Right atrium auricular region (tissue), 2 donors: ENCODE data around the gene PHF5A. TPM values are rescaled to one million over a fixed set of nuclear protein-coding genes. Genes with fewer than 3 reads are reported as not detected.

ENCODE experiments used
- DNase-seq: peaks from one replicate; pipeline ENCODE4 v3.0.0-alpha.2; 2019; ENCODE audit warnings: low spot score
- H3K27ac ChIP-seq, 2 donors: fragments of 200-600 bp; sonication (generic); 1 replicate in 1 of 2; 2 replicates in 1 of 2; pipeline ENCODE4 v1.5.1; 2016 to 2019
- H3K27me3 ChIP-seq, 2 donors: fragments of 200-600 bp; sonication (generic); one replicate each; pipeline versions ENCODE4 v1.5.1 to v1.6.0; 2017 to 2019
- H3K36me3 ChIP-seq: fragments of 200-600 bp; sonication (generic); one replicate; pipeline ENCODE4 v1.5.1; 2016
- H3K4me1 ChIP-seq, 2 donors: fragments of 200-600 bp; sonication (generic); one replicate each; pipeline versions ENCODE4 v1.5.1 to v1.6.0; 2017 to 2019
- H3K4me3 ChIP-seq, 2 donors: fragments of 200-600 bp; sonication (generic); 1 replicate in 1 of 2; 2 replicates in 1 of 2; pipeline ENCODE4 v1.5.1; 2017 to 2019; ENCODE audit warnings: mild to moderate bottlenecking in 1 of 2, moderate library complexity in 1 of 2
- H3K9me3 ChIP-seq, 2 donors: fragments of 200-600 bp; sonication (generic); one replicate each; pipeline ENCODE4 v1.5.1; 2019
- CTCF ChIP-seq, 2 donors: fragments of 200-600 bp; sonication (generic); IDR thresholded peaks; one replicate each; pipeline ENCODE4 v1.5.1; 2019; ENCODE audit warnings: antibody characterized with exemption in 2 of 2
- total RNA-seq, 2 donors: library from RNA; depleted of rRNA; stranded (reverse); fragments of >200 nt; gene quantifications; one replicate each; pipeline ENCODE4 v1.1.0, GENCODE V29; 2016

PHF5A gene
- total RNA-seq, 2 donors from 2014 or later = 19.3 to 23.5 TPM

- H3K4me3 ChIP-seq = peak overlapping the region; percentile 96 to 99
- no peaks in the 10 kb centered on the region for H3K9me3 ChIP-seq
- TF ChIP-seq CTCF (IDR thresholded peaks at IDR 0.05) = no peak
- H3K27me3 ChIP-seq = no peaks in the 10 kb centered on the region
- H3K4me1 ChIP-seq = peaks cover 0 to 17% of the 10 kb centered on the region in 2 donors
- H3K27ac ChIP-seq = peak overlapping the region; percentile 99 to 100
- H3K36me3 ChIP-seq = peaks cover 1% of the 10 kb centered on the region
- peak; percentile 98 for DNase-seq
Observed at GRCh38 chr22:41448189-41448808, 20.2 kb downstream of the PHF5A start.

- H3K27me3 ChIP-seq = no peaks in the 10 kb centered on the region
Observed at GRCh38 chr22:41447435-41448188, 20.9 kb downstream of the PHF5A start.

GRCh38 chr22:41446639-41447434 is 21.7 kb downstream of the PHF5A start, which contains the start of gene TOB2:
TSS of gene TOB2 (minus strand) at chr22:41446801. CDS start at chr22:41437345, 9,456 bp downstream.
- peak within 1 kb of the TSS; percentile 96 to 99 for H3K4me3 ChIP-seq
- no peak for TF ChIP-seq CTCF (IDR thresholded peaks at IDR 0.05)
- peaks cover 0 to 32% of the 10 kb centered on the region in 2 donors for H3K4me1 ChIP-seq
- peak; percentile 97 for DNase-seq
- H3K27me3 ChIP-seq = no peaks in the 10 kb centered on the region
- H3K9me3 ChIP-seq = no peaks in the 10 kb centered on the region
- peaks cover 13% of the 10 kb centered on the region for H3K36me3 ChIP-seq
- peak within 1 kb of the TSS; percentile 99 to 100 for H3K27ac ChIP-seq

More at GRCh38 chr22:41447435-41448188, 20.9 kb downstream of the PHF5A start:
- H3K36me3 ChIP-seq = peaks cover 8% of the 10 kb centered on the region
- H3K4me3 ChIP-seq = peak overlapping the region; percentile 96 to 99
- peak; percentile 67 for DNase-seq
- H3K4me1 ChIP-seq = peaks cover 0 to 24% of the 10 kb centered on the region in 2 donors
- TF ChIP-seq CTCF (IDR thresholded peaks at IDR 0.05) = no peak
- peak overlapping the region; percentile 99 to 100 for H3K27ac ChIP-seq
- H3K9me3 ChIP-seq = no peaks in the 10 kb centered on the region

GRCh38 chr22:41446057-41446501 is 22.4 kb downstream of the PHF5A start:
- no peaks in the 10 kb centered on the region for H3K27me3 ChIP-seq
- H3K27ac ChIP-seq = peak overlapping the region; percentile 99 to 100
- H3K9me3 ChIP-seq = no peaks in the 10 kb centered on the region
- no peak for TF ChIP-seq CTCF (IDR thresholded peaks at IDR 0.05)
- H3K4me3 ChIP-seq = peak overlapping the region; percentile 96 to 99
- no peak for DNase-seq
- H3K4me1 ChIP-seq = peaks cover 0 to 38% of the 10 kb centered on the region in 2 donors
- H3K36me3 ChIP-seq = peaks cover 15% of the 10 kb centered on the region

GRCh38 chr22:41445129-41446056 is 23.1 kb downstream of the PHF5A start:
- no peak for DNase-seq
- Histone ChIP-seq H3K36me3 (peaks cover 22% of the 10 kb centered on the region), H3K27me3 (no peaks in the 10 kb centered on the region), H3K4me1 (peaks cover 0 to 45% of the 10 kb centered on the region in 2 donors), H3K4me3 (peak overlapping the region; percentile 96 to 99), H3K27ac (peak overlapping the region; percentile 99 to 100), H3K9me3 (no peaks in the 10 kb centered on the region)
- no peak for TF ChIP-seq CTCF (IDR thresholded peaks at IDR 0.05)
